K562 (cell line): Measurements from ENCODE around the gene BOC. TPM values are rescaled to one million over a fixed set of nuclear protein-coding genes. Genes with fewer than 3 reads are reported as not detected.

ENCODE experiments used
- ATAC-seq: fragments of 200-7000 bp; cut with Tn5 transposase; 3 replicates; pipeline ENCODE4 v1.9.1; 2020; ENCODE audit warnings: moderate library complexity
- BruUV-seq: library from RNA; stranded (reverse); fragments of 400-500 nt; replicated peaks from 2 replicates; lab custom pipeline; 2021; lab: Mats Ljungman, UMichigan
- CTCF ChIA-PET: fragments of 300-600 bp; formaldehyde crosslinking; extraction: SDS; loops from one replicate; lab custom pipeline; 2021; ENCODE audit warnings: low intra/inter-chr PET ratio; lab: Yijun Ruan, JAX
- POLR2A ChIA-PET: fragments of 300-600, 350-650 bp; sonication (Branson Sonifier 250); formaldehyde crosslinking; extraction: SDS; loops from one replicate; lab custom pipeline; 2021; ENCODE audit warnings: antibody characterized with exemption, inconsistent platforms; lab: Yijun Ruan, JAX
- DNase-seq, 4 experiments: peaks; one replicate each; pipeline versions ENCODE4 v3.0.0 to v3.0.0-alpha.2; 2011 to 2018; ENCODE audit warnings: low spot score in 3 of 4, mixed read lengths in 3 of 4; ENCODE audit errors: extremely low read depth in 1 of 4
- FAIRE-seq: peaks from 2 replicates; lab custom pipeline; 2011; peaks lifted over from hg19 to GRCh38; lab: Jason Lieb, UNC
- H2AFZ ChIP-seq: 2 replicates; pipeline ENCODE4 v1.6.0; 2011; ENCODE audit warnings: low read depth, low read length, control low read depth, inconsistent platforms
- H3K27ac ChIP-seq: fragments of 200-600 bp; 3 replicates; pipeline ENCODE4 v1.8.0; 2011; ENCODE audit warnings: low read depth, mild to moderate bottlenecking, control low read depth, inconsistent platforms, low read length, moderate library complexity, mixed read lengths; ENCODE audit errors: extremely low read depth
- H3K27me3 ChIP-seq, 2 experiments: fragments of 300-600 bp in 1 of 2; 2 replicates in 1 of 2; 3 replicates in 1 of 2; pipeline versions ENCODE4 v1.6.0 to v1.8.0; 2011; ENCODE audit warnings: inconsistent platforms in 2 of 2, low read length in 2 of 2, mild to moderate bottlenecking in 1 of 2, mixed read lengths in 1 of 2, moderate library complexity in 1 of 2; ENCODE audit not compliant: control insufficient read depth in 2 of 2, insufficient read depth in 2 of 2
- H3K36me3 ChIP-seq: fragments of 300-600 bp; 3 replicates; pipeline ENCODE4 v1.8.0; 2011; ENCODE audit warnings: mild to moderate bottlenecking, low read length, inconsistent platforms; ENCODE audit not compliant: control insufficient read depth, insufficient read depth
- H3K4me1 ChIP-seq, 2 experiments: fragments of 200-600 bp in 1 of 2; replicated peaks in 1 of 2; 2 replicates in 1 of 2; 3 replicates in 1 of 2; pipeline versions ENCODE4 v1.5.1 to v1.8.0; 2011; ENCODE audit warnings: inconsistent platforms in 2 of 2, low read length in 2 of 2, mild to moderate bottlenecking in 1 of 2, mixed read lengths in 1 of 2, moderate library complexity in 1 of 2; ENCODE audit not compliant: control insufficient read depth in 2 of 2, insufficient read depth in 2 of 2
- H3K4me2 ChIP-seq: 2 replicates; pipeline ENCODE4 v1.6.1; 2011; ENCODE audit warnings: low read length, control low read depth, inconsistent platforms, mixed read lengths; ENCODE audit not compliant: insufficient read depth
- H3K4me3 ChIP-seq: fragments of 200-600 bp; sonication (generic), shearing (Covaris generic); 2 replicates; pipeline ENCODE4 v1.5.1; 2016; ENCODE audit warnings: control low read depth, inconsistent platforms
- H3K79me2 ChIP-seq: fragments of 200-600 bp; 3 replicates; pipeline ENCODE4 v1.8.0; 2011; ENCODE audit warnings: low read length, inconsistent platforms; ENCODE audit not compliant: control insufficient read depth, insufficient read depth
- H3K9ac ChIP-seq, 2 experiments: 2 replicates each; pipeline versions ENCODE4 v1.6.0 to v1.6.1; 2011; ENCODE audit warnings: low read depth in 2 of 2, low read length in 2 of 2, control low read depth in 1 of 2, inconsistent platforms in 1 of 2, mild to moderate bottlenecking in 1 of 2, mixed read lengths in 1 of 2; ENCODE audit not compliant: insufficient read depth in 1 of 2
- H3K9me1 ChIP-seq: one replicate; pipeline ENCODE4 v1.6.0; 2011; ENCODE audit warnings: inconsistent platforms, mild to moderate bottlenecking, low read length, moderate library complexity; ENCODE audit not compliant: control insufficient read depth, insufficient read depth
- H3K9me3 ChIP-seq: replicated peaks from 2 replicates; pipeline ENCODE4 v1.5.1; 2011; ENCODE audit warnings: low read depth, low read length, inconsistent platforms; ENCODE audit not compliant: control insufficient read depth, insufficient read depth
- H4K20me1 ChIP-seq: replicated peaks from 2 replicates; pipeline ENCODE4 v1.6.1; 2011; ENCODE audit warnings: low read length, inconsistent platforms, mixed read lengths; ENCODE audit not compliant: control insufficient read depth, insufficient read depth
- HDAC1 ChIP-seq, 2 experiments: fragments of 450-650 bp; IDR thresholded peaks; 2 replicates each; pipeline ENCODE4 v1.6.1; 2016 to 2017; ENCODE audit warnings: inconsistent platforms in 1 of 2, mild to moderate bottlenecking in 1 of 2, moderate library complexity in 1 of 2
- NKRF ChIP-seq: fragments of 450-650 bp; IDR thresholded peaks from 2 replicates; pipeline ENCODE4 v1.6.1; 2016; ENCODE audit warnings: borderline replicate concordance
- NR4A1 ChIP-seq, 2 experiments: fragments of 250-450 bp in 1 of 2; fragments of 450-650 bp in 1 of 2; sonication (Bioruptor Pico) in 1 of 2; IDR thresholded peaks; 2 replicates each; pipeline versions ENCODE4 v1.4.0 to v1.6.1; 2016 to 2020; ENCODE audit warnings: mild to moderate bottlenecking in 2 of 2, missing compliant biosample characterization in 1 of 2, missing genetic modification characterization in 1 of 2, moderate library complexity in 1 of 2
- RB1 ChIP-seq: fragments of 450-650 bp; IDR thresholded peaks from 2 replicates; pipeline ENCODE4 v1.6.1; 2017; ENCODE audit warnings: low read depth, mild to moderate bottlenecking
- SIN3A ChIP-seq, 2 experiments: fragments of 150-350 bp in 1 of 2; IDR thresholded peaks; 2 replicates each; pipeline ENCODE4 v1.6.1; 2011 to 2016; ENCODE audit warnings: borderline replicate concordance in 2 of 2, low read depth in 2 of 2, low read length in 2 of 2, mild to moderate bottlenecking in 2 of 2, moderate library complexity in 2 of 2; ENCODE audit not compliant: control insufficient read depth in 1 of 2
- ZFP91 ChIP-seq: sonication (generic); formaldehyde crosslinking; IDR thresholded peaks from 2 replicates; pipeline ENCODE4 v1.8.0; 2022; ENCODE audit warnings: mild to moderate bottlenecking, missing genetic modification reagents
- ZKSCAN1 ChIP-seq: fragments of 150-350 bp; IDR thresholded peaks from 2 replicates; pipeline ENCODE4 v1.6.1; 2016; ENCODE audit warnings: low read depth, low read length
- ZNF707 ChIP-seq: fragments of 250-450 bp; sonication (Bioruptor Pico); conservative IDR thresholded peaks from 2 replicates; pipeline ENCODE4 v1.8.0; 2022; ENCODE audit warnings: inconsistent platforms, mild to moderate bottlenecking, moderate library complexity
- WGBS: fragments of 100-300 bp; shearing (Covaris generic); methylation state at CpG from one replicate; pipeline ENCODE4 v1.1.6; 2016; ENCODE audit warnings: low coverage, mixed read lengths; ENCODE audit not compliant: insufficient coverage; ENCODE audit errors: missing lambda C conversion rate; 5-methylcytosine and 5-hydroxymethylcytosine counted together
- in situ Hi-C: fragments of 300-500 bp; cut with MboI; formaldehyde crosslinking; loops from 4 replicates; pipeline ENCODE4 v1.15.0; 2018; ENCODE audit warnings: inconsistent platforms, mixed read lengths
- intact Hi-C: fragments of 100-400 bp; cut with micrococcal nuclease; formaldehyde crosslinking; loops from 2 replicates; pipeline ENCODE4 v1.14.2; 2022
- polyA plus RNA-seq, 8 experiments: library from polyadenylated mRNA; depleted of rRNA in 4 of 8; stranded (reverse) in 5 of 8; unstranded in 3 of 8; fragments of >200 nt; fragmentation: Nextera tagmentation in 2 of 8; fragmentation: Illumina TruSeq in 1 of 8; extraction: Ambion mirVana in 2 of 8; extraction: Trizol in 1 of 8; gene quantifications; 2 replicates each; pipeline versions ENCODE4 v1.2.1 to v1.2.3, GENCODE V29; 2011 to 2014; ENCODE audit warnings: inconsistent platforms in 1 of 8, missing spikeins in 1 of 8
- total RNA-seq, 7 experiments: library from RNA; depleted of rRNA in 6 of 7; stranded (reverse); fragments of >200 nt in 6 of 7; fragmentation: Illumina TruSeq in 2 of 7; extraction: Trizol in 2 of 7; gene quantifications; 2 replicates each; pipeline versions ENCODE4 v1.2.1 to v1.2.3, GENCODE V29; 2011 to 2021; ENCODE audit warnings: low replicate concordance in 1 of 7

BOC gene
- total and polyA plus RNA-seq, 9 of the 15 experiments (the other 6 are each of a cell fraction or from before 2014, with no cell fraction given), result not detected

GRCh38 chr3:113297287-113297686 lies 85.9 kb downstream of the BOC start:
- in situ Hi-C loops, result loop anchor here (25.0 kb wide), 2 partner anchors 560 to 710 kb away; no protein-coding TSS in a partner anchor
- no peak overlapping the region for H3K4me2 ChIP-seq
- no peaks in the 10 kb centered on the region for H3K79me2 ChIP-seq
- TF ChIP-seq NKRF, result no peak
- no peak for TF ChIP-seq RB1
- TF ChIP-seq HDAC1 (IDR thresholded peaks at IDR 0.05), result no peak
- no peak for TF ChIP-seq ZNF707
- TF ChIP-seq ZFP91 (CRISPR knock-in tag), result no peak
- no peak for TF ChIP-seq ZKSCAN1
- TF ChIP-seq SIN3A (IDR thresholded peaks at IDR 0.05; ENCODE audit: borderline replicate concordance in 2 of 2, control insufficient read depth in 1 of 2, low read depth in 2 of 2, low read length in 2 of 2), result no peak
- no peak for TF ChIP-seq NR4A1 (CRISPR knock-in tag; IDR thresholded peaks at IDR 0.05)
- no peak for TF ChIP-seq NR4A1 (tag; IDR thresholded peaks at IDR 0.05)
- TF ChIP-seq, all 486 proteins: peak for 0
- Histone ChIP-seq H2AFZ (no peak overlapping the region), H3K9me3 (no peaks in the 10 kb centered on the region), H3K9me1 (no peaks in the 10 kb centered on the region), H3K9ac (no peak overlapping the region), H3K4me3 (no peak overlapping the region), H4K20me1 (no peaks in the 10 kb centered on the region), H3K4me1 (no peaks in the 10 kb centered on the region), H3K27ac (no peak overlapping the region), H3K36me3 (no peaks in the 10 kb centered on the region), H3K27me3 (no peaks in the 10 kb centered on the region; a peak in 1 of 5 replicates)
- no peak for FAIRE-seq
- DNase-seq, result no peak
- 0% methylated on average over 2 of the region's 2 CpGs for WGBS
- intact Hi-C loops, result no loop called here
- ChIA-PET POLR2A (interaction anchor here (0.7 kb wide), 1 partner anchor 24 kb away, joined by 3 read pairs; no protein-coding TSS in a partner anchor), CTCF (no interaction called here)
- BruUV-seq, result no TSS peak
- no peak for ATAC-seq
